GM21390 (cell line): ENCODE measurements around the gene C17orf75.
"Not testable (repeated sequence)": the region's sequence is repeated elsewhere in the genome, so short reads cannot be mapped to it uniquely, and the experiment has no call there.

ENCODE experiments used
- ATAC-seq: cut with Tn5 transposase; IDR thresholded peaks from one replicate; pipeline ENCODE4 v1.9.1; 2021; ENCODE audit not compliant: unreplicated experiment

C17orf75 gene

DNA sequence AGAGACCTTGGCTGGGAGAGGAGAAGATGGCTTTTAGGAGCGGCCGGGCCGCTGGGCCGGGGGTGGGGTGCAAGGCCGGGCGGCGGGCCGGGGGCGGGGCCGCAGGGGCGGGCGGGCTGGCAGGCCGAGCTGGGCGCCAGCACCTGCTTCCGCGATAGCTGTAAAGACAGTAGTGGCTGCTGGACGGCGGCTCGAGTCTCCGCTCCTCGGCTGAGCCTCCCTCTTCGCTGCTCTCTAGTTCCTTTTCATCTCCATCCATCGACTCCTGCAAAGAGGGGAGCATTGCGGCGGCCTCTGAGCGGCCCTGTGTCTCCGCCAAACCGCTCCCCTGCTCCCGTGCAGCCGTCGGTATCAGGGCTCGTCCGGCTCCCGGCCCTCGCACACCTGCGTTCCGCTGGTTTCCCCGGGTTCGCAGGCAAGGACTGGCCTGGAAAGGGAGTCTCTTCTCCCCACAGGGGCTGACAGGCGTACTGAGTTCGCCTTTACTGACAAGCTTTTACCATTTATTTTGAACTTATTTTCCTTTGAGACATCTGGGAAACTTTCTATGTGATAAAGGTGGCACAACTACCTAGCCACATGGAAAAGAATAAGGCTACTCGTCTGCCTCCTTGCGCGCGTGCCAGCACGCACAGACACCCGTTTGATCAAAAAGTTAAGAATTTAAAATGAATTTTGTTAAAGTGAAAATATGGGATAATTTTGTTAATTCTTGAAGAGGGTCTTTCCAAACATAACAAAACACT lies at the start of gene C17orf75:
Gene C17orf75 (minus strand): TSS at position 317 of the 746 bp plus-strand sequence. CDS start 34 bp downstream, at position 283.
- ATAC-seq: peak; percentile 83

- no peak for ATAC-seq
These were observed 46.9 kb upstream of the C17orf75 start for GRCh38 chr17:32388613-32389459.

DNA sequence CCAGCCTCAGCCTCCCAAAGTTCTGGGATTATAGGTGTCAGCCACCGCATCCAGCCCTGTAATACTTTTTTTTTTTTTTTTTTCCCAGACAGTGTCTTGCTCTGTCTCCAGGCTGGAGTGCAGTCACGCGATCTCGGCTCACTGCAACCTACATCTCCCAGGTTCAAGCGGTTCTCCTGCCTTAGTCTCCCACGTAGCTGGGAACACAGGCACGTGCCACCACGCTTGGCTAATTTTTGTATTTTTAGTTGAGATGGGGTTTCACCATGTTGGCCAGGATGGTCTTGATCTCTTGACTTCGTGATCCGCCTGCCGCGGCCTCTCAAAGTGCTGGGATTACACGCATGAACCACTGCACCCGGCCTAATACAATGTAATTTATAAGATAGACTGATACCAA lies 46.2 kb upstream of the C17orf75 start:
- ATAC-seq: not testable (repeated sequence)

DNA sequence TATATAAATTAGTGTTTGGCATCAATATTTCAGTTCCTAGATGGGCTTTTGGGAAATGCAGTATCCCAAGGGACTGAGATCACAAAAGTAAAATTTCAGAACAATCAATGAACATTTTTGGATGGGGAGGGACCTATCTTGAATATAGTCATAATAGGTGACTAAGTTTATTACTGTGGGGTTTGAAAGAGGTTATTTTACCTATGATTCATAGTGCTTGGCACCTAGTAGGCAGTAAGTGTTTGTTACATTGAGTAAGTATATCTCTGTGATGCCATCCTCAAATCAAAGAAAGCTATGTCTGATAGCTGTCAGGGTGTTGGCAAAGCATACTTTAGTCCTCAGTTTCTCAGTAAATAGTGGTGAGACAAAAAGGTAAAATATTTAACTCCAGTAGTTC lies 44.9 kb upstream of the C17orf75 start:
- ATAC-seq: no peak

GRCh38 chr17:32385971-32386370 lies 44.0 kb upstream of the C17orf75 start:
- no peak for ATAC-seq

DNA sequence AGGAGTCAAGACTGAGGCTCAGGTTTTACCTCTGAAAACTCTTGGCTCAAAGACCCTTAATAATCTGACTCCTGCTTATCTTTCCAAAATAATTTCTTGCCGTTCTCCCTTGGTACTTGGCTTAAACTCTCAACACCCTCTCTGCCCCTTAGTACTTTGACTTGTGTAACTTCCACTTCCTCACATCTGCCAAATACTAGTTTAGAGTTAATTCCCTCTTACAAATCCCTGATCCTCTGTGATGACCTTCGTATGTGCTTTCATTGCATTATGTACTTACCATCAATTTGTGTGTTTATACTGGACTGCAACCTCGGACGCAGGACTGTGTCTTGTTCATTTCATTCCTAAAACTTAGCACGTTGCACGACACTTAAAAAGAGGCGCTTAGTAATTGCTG lies 43.1 kb upstream of the C17orf75 start:
- no peak for ATAC-seq

DNA sequence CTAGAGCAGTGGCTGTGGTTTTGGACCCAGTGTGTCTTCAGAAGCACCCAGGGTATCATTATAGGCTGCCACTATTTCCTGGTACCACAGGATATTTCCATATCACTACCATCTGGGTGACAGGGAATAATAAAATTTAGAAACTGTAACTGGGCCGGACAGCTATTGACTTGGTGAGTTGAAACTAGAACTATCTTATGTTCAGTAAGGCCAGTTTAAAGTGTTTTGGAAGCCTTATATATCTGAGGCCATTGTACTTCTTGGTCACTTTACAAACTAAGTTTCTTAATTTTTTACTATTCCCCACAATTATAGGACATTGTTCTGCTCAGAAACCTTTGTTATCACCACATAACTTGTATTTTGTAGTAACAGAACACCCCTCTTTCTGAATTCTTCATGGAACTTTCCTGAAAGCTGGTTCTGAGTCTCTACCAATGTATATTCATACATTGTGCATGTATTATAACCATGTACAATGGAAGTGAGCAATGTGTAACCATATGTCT lies 42.0 kb upstream of the C17orf75 start:
- ATAC-seq: no peak

DNA sequence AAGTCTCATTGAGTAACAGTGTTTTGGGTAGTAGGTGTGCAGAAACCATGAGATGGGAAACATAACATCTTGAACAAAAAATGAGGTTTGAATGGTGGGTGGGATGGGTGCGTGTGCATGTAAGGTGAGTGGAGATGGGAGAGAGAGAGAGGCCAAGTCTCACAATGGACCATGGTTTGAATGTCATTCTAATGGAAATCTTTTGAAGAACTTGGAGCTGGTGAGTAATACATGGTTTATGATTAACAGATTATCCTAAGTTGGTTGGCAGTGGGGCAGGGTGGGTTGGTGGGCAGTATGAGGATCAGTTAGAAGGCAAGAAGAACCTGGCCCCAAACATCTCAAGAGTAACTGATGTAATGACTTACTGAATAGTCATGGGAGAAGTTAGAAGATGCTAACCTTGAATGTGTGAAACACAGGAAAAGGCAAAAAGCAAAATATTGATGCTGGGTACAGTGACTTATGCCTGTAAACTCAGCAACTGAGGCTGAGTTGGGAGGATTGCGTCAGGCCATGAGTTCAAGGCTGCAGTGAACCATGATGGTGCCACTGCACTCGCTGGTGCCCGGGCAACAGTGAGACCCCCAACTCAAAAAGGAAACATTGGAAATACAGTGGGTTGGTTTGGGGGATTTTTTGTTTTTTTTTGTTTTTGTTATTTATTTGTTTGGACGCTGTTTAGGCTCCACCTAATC lies 40.7 kb upstream of the C17orf75 start:
- no peak for ATAC-seq

GRCh38 chr17:32370426-32370825 lies 28.5 kb upstream of the C17orf75 start:
- no peak for ATAC-seq

DNA sequence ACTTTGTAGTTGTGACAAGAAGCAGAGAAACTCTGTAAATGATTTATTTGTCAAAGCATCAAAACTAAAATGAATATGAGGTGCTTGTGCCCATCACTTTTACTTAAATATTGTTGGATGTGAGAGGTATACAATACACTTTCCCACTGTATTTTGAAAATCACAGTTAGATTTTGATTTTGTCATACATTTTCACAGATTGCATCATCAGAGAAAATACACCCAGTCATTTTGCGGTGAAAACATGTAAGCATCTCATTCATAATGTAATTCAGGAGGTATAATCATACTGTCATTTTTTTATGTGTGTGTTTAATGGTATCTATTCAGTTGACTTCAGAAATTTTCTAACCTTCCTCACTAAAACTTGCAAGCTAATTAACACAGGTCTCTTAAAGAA lies 19.3 kb upstream of the C17orf75 start:
- no peak for ATAC-seq

- ATAC-seq: no peak
These were observed 15.6 kb upstream of the C17orf75 start for GRCh38 chr17:32357615-32358014.

- ATAC-seq: no peak
These were observed 14.8 kb upstream of the C17orf75 start for GRCh38 chr17:32356750-32357149.

GRCh38 chr17:32356378-32356743 lies 14.4 kb upstream of the C17orf75 start:
- ATAC-seq: no peak

GRCh38 chr17:32355649-32356377 lies 13.8 kb upstream of the C17orf75 start:
- ATAC-seq: no peak

DNA sequence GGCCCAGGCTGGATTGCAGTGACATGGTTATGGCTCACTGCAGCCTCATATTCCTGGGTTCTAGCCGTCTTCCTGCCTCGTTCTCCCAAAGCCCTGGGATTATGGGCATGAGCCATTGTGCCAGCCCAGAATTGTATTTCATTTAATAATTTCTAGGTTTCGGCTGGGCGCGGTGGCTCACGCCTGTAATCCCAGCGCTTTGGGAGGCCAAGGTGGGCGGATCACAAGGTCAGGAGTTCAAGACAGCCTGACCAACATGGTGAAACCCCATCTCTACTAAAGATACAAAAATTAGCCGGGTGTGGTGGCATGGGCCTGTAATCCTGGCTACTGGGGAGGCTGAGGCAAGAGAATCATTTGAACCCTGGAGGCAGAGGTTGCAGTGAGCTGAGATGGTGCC lies 10.8 kb upstream of the C17orf75 start:
- not testable (repeated sequence) for ATAC-seq

- peak; percentile 19 for ATAC-seq
These were observed 8.9 kb upstream of the C17orf75 start for GRCh38 chr17:32350666-32351418.

GRCh38 chr17:32349854-32350665 lies 8.1 kb upstream of the C17orf75 start, which contains the start of gene ZNF207:
TSS of gene ZNF207 (plus strand) at chr17:32350157. CDS start at chr17:32350286, 129 bp downstream.
- peak; percentile 84 for ATAC-seq

DNA sequence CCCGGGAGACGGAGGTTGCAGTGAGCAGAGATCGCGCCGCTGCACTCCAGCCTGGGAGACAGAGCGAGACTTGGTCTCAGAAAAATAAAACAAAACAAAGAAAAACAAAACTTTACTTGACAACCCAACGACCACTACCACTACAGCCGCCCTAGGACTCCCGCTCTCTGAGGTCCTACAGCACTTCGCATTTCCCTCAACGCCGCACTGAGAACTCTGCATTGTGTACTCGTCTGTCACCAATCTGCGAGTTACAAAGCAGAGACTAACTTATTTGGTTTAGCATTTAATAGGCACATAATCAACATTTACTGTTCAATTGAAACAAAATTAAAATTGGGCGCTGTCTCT lies 7.5 kb upstream of the C17orf75 start:
- ATAC-seq: no peak

DNA sequence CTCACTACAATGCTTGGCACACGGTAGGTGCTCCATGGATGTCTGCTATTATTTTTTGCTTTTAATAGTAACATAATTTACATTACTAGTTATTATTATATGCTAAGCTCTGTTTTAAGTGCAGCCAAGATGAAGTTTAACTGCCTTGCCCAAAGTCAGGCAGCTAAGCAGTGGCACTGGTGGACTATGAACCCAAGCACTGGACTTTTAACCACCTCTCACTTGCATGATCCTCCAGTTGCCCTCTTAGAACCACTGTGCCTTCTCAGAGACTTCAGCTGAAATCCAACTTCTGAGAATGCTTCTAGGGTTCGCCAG lies 6.5 kb upstream of the C17orf75 start:
- ATAC-seq: no peak
